Measurements from ENCODE around the gene KRTAP2-1. TPM values are rescaled to one million over a fixed set of nuclear protein-coding genes. Genes with fewer than 3 reads are reported as not detected.
A peak's percentile ranks its signal among the peaks of the same experiment; 100 is the strongest.

The KRTAP2-1 gene
- total and polyA plus RNA-seq, 8 donors, result not detected

DNA sequence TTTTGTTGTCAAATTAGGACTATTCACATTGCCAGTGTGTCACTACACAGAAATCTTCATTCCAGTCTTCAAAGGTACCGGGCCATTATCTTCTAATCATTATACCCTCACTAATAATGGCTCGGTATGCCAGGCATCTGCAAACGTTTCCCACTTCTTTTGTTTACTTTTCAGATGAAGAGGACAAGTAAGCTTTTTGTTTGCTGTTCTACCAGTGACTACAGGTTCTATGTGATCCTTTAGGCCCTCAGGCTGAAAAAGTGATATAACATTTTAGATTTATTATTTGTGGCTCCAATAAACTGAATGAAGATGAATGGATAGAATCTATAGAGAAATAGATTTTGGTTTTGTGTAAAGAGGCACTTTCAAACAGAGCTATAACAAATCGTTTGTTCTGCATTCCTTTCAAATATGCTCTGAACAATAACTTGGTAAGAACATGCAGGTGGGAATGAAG, 37.8 kb downstream of the KRTAP2-1 start:
- H3K9me3 ChIP-seq, result no peaks in the 10 kb centered on the region
- ATAC-seq (peak in 1 of 4 donors; percentile 46), DNase-seq (no peak), FAIRE-seq (no peak)
- intact Hi-C loops (cut with DNase I), result no loop called here
- WGBS, 2 donors, result 14 to 18% methylated on average over 4 of the region's 4 CpGs
- no peaks in the 10 kb centered on the region for H3K27me3 ChIP-seq
- H3K4me1 ChIP-seq, result no peaks in the 10 kb centered on the region
- TF ChIP-seq, protein P1, sequence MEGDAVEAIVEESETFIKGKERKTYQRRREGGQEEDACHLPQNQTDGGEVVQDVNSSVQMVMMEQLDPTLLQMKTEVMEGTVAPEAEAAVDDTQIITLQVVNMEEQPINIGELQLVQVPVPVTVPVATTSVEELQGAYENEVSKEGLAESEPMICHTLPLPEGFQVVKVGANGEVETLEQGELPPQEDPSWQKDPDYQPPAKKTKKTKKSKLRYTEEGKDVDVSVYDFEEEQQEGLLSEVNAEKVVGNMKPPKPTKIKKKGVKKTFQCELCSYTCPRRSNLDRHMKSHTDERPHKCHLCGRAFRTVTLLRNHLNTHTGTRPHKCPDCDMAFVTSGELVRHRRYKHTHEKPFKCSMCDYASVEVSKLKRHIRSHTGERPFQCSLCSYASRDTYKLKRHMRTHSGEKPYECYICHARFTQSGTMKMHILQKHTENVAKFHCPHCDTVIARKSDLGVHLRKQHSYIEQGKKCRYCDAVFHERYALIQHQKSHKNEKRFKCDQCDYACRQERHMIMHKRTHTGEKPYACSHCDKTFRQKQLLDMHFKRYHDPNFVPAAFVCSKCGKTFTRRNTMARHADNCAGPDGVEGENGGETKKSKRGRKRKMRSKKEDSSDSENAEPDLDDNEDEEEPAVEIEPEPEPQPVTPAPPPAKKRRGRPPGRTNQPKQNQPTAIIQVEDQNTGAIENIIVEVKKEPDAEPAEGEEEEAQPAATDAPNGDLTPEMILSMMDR (IDR thresholded peaks at IDR 0.05), result no peak
- no peak overlapping the region for H3K4me3 ChIP-seq
- no peaks in the 10 kb centered on the region for H3K36me3 ChIP-seq
- H3K27ac ChIP-seq, result no peak overlapping the region

GRCh38 chr17:41008811-41009210, 38.3 kb downstream of the KRTAP2-1 start, which contains the start of gene KRTAP3-1:
Gene KRTAP3-1, minus strand, starts transcription at chr17:41009128. Its CDS starts 54 bp downstream, at chr17:41009074.
- WGBS, 2 donors, result 66 to 67% methylated on average over 8 of the region's 8 CpGs
- intact Hi-C loops (cut with DNase I), result no loop called here
- FAIRE-seq, result no peak

GRCh38 chr17:41004397-41004796, 42.7 kb downstream of the KRTAP2-1 start:
- TF ChIP-seq, protein P1 (IDR thresholded peaks at IDR 0.05), result no peak
- H3K4me1 ChIP-seq, result no peaks in the 10 kb centered on the region
- H3K4me3 ChIP-seq, result no peak overlapping the region
- no peaks in the 10 kb centered on the region for H3K36me3 ChIP-seq
- no peak overlapping the region for H3K27ac ChIP-seq
- intact Hi-C loops (cut with DNase I), result no loop called here
- no peak for FAIRE-seq
- 81 to 88% methylated on average over 3 of the region's 3 CpGs for WGBS, 2 donors
- H3K9me3 ChIP-seq, result no peaks in the 10 kb centered on the region
- H3K27me3 ChIP-seq, result no peaks in the 10 kb centered on the region
- DNase-seq, result no peak
- ATAC-seq, result no peak

More at GRCh38 chr17:41008811-41009210, 38.3 kb downstream of the KRTAP2-1 start, which contains the start of gene KRTAP3-1:
- ATAC-seq, result no peak
- peak in 1 of 6 donors; percentile 27 for DNase-seq
- no peaks in the 10 kb centered on the region for H3K27me3 ChIP-seq
- TF ChIP-seq, protein P1 (IDR thresholded peaks at IDR 0.05), result no peak
- H3K4me1 ChIP-seq, result no peaks in the 10 kb centered on the region
- H3K36me3 ChIP-seq, result no peaks in the 10 kb centered on the region
- H3K27ac ChIP-seq, result no peak within 1 kb of the TSS
- H3K4me3 ChIP-seq, result no peak within 1 kb of the TSS
- H3K9me3 ChIP-seq, result no peaks in the 10 kb centered on the region

GRCh38 chr17:41003926-41004325, 43.2 kb downstream of the KRTAP2-1 start:
- no peak for ATAC-seq
- H3K36me3 ChIP-seq, result no peaks in the 10 kb centered on the region
- H3K27me3 ChIP-seq, result no peaks in the 10 kb centered on the region
- TF ChIP-seq, protein P1 (IDR thresholded peaks at IDR 0.05), result no peak
- no peak for DNase-seq
- no peaks in the 10 kb centered on the region for H3K9me3 ChIP-seq
- H3K4me3 ChIP-seq, result no peak overlapping the region
- H3K27ac ChIP-seq, result no peak overlapping the region
- no peaks in the 10 kb centered on the region for H3K4me1 ChIP-seq
- WGBS, 2 donors, result 43 to 48% methylated on average over 4 of the region's 4 CpGs
- intact Hi-C loops (cut with DNase I), result no loop called here
- FAIRE-seq, result no peak

GRCh38 chr17:41002814-41003213, 44.3 kb downstream of the KRTAP2-1 start:
- TF ChIP-seq, protein P1 (IDR thresholded peaks at IDR 0.05), result no peak
- Histone ChIP-seq H3K4me3 (no peak overlapping the region), H3K27me3 (no peaks in the 10 kb centered on the region), H3K9me3 (no peaks in the 10 kb centered on the region), H3K27ac (no peak overlapping the region), H3K36me3 (no peaks in the 10 kb centered on the region), H3K4me1 (no peaks in the 10 kb centered on the region)
- no peak for FAIRE-seq
- 35 to 40% methylated on average over 5 of the region's 5 CpGs for WGBS, 2 donors
- DNase-seq, result no peak
- ATAC-seq, result no peak
- intact Hi-C loops (cut with DNase I), result no loop called here

Data from pancreas (tissue), 10 donors.